Fibroblast of lung (primary cell): ENCODE results near the gene PIK3CA. TPM values are rescaled to one million over a fixed set of nuclear protein-coding genes. Genes with fewer than 3 reads are reported as not detected.

Experiments
- DNase-seq, 2 donors: peaks; one replicate each; pipeline versions ENCODE4 v3.0.0 to v3.0.0-alpha.2; 2010; ENCODE audit warnings: low read depth in 2 of 2
- H2AFZ ChIP-seq: 2 replicates; pipeline ENCODE4 v1.5.1; 2012; ENCODE audit warnings: low read length, control low read depth, inconsistent platforms
- H3K27ac ChIP-seq: 2 replicates; pipeline ENCODE4 v1.5.1; 2011; ENCODE audit warnings: low read length, control low read depth; ENCODE audit not compliant: insufficient read depth
- H3K27me3 ChIP-seq: 2 replicates; pipeline ENCODE4 v1.5.1; 2011; ENCODE audit warnings: mild to moderate bottlenecking, low read length; ENCODE audit not compliant: control insufficient read depth, insufficient read depth
- H3K36me3 ChIP-seq: 2 replicates; pipeline ENCODE4 v1.5.1; 2011; ENCODE audit warnings: low read length; ENCODE audit not compliant: control insufficient read depth, insufficient read depth
- H3K4me1 ChIP-seq: 2 replicates; pipeline ENCODE4 v1.5.1; 2011; ENCODE audit warnings: low read length; ENCODE audit not compliant: control insufficient read depth, insufficient read depth; ENCODE audit errors: extremely low read depth
- H3K4me2 ChIP-seq: 2 replicates; pipeline ENCODE4 v1.5.1; 2011; ENCODE audit warnings: low read length, control low read depth; ENCODE audit not compliant: insufficient read depth; ENCODE audit errors: extremely low read depth
- H3K4me3 ChIP-seq, 4 experiments: fragments of 200-600 bp in 1 of 4; sonication (generic) in 1 of 4; replicated peaks in 1 of 4; 2 replicates each; pipeline ENCODE4 v1.5.1; 2011 to 2016; ENCODE audit warnings: low read length in 4 of 4, low read depth in 3 of 4, mild to moderate bottlenecking in 3 of 4, control low read depth in 2 of 4, inconsistent platforms in 1 of 4, mixed read lengths in 1 of 4; ENCODE audit not compliant: insufficient read depth in 1 of 4; ENCODE audit errors: control extremely low read depth in 1 of 4
- H3K79me2 ChIP-seq: 2 replicates; pipeline ENCODE4 v1.5.1; 2012; ENCODE audit warnings: mild to moderate bottlenecking, low read length, inconsistent platforms; ENCODE audit not compliant: control insufficient read depth, insufficient read depth
- H3K9ac ChIP-seq: 2 replicates; pipeline ENCODE4 v1.5.1; 2011; ENCODE audit warnings: mild to moderate bottlenecking, low read length, control low read depth; ENCODE audit not compliant: insufficient read depth
- H3K9me3 ChIP-seq: 2 replicates; pipeline ENCODE4 v1.5.1; 2012; ENCODE audit warnings: low read depth, low read length; ENCODE audit not compliant: control insufficient read depth, insufficient read depth
- H4K20me1 ChIP-seq: 2 replicates; pipeline ENCODE4 v1.5.1; 2011; ENCODE audit warnings: low read length; ENCODE audit not compliant: control insufficient read depth, insufficient read depth; ENCODE audit errors: extremely low read depth
- CTCF ChIP-seq, 2 donors: IDR thresholded peaks in 1 of 2; conservative IDR thresholded peaks in 1 of 2; 1 replicate in 1 of 2; 2 replicates in 1 of 2; pipeline ENCODE4 v1.5.1; 2011 to 2012; ENCODE audit warnings: low read length in 2 of 2, control low read depth in 1 of 2, inconsistent platforms in 1 of 2, low read depth in 1 of 2, mild to moderate bottlenecking in 1 of 2
- EZH2 ChIP-seq: IDR thresholded peaks from 2 replicates; pipeline ENCODE4 v1.5.1; 2012; ENCODE audit warnings: low read length, control low read depth, mild to moderate bottlenecking; ENCODE audit errors: missing control alignments
- polyA plus RNA-seq, 2 donors: library from polyadenylated mRNA; depleted of rRNA in 1 of 2; stranded (reverse) in 1 of 2; unstranded in 1 of 2; fragments of >200 nt; gene quantifications; 2 replicates each; pipeline ENCODE4 v1.2.1, GENCODE V29; 2011 to 2012; ENCODE audit warnings: missing spikeins in 1 of 2
- total RNA-seq: library from RNA; depleted of rRNA; stranded (reverse); fragments of >200 nt; gene quantifications from 2 replicates; pipeline ENCODE4 v1.2.1, GENCODE V29; 2014

Gene PIK3CA
- total and polyA plus RNA-seq, 2 donors (not counting 1 experiment from before 2014, with no cell fraction given), result 20.8 to 28.9 TPM

DNA sequence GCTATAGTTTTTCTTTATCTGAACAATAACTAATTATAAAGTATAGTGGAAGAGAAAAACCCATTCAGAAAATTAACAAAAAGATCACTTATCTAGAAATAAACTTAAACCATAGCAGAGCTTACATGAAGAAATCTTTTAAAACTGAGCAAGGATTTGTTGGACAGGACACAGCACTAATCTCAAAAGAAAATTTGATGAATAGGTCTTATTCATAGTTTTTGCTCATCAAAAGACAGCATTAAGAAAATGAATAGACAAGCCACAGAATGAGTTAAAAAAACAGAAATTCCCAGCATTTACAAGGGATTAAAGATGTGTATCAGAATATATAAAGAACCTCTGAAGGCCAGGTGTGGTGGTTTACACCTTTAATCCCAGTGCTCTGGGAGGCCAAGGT lies 29.5 kb downstream of the PIK3CA start:
- H3K4me2 ChIP-seq, result no peak overlapping the region
- no peaks in the 10 kb centered on the region for H3K36me3 ChIP-seq
- H3K4me3 ChIP-seq, result no peak overlapping the region
- peaks cover 10% of the 10 kb centered on the region for H3K79me2 ChIP-seq
- DNase-seq, result no peak
- no peak overlapping the region for H3K27ac ChIP-seq
- no peaks in the 10 kb centered on the region for H3K9me3 ChIP-seq
- peaks cover 11% of the 10 kb centered on the region for H3K4me1 ChIP-seq
- no peaks in the 10 kb centered on the region for H4K20me1 ChIP-seq
- no peak for TF ChIP-seq EZH2
- TF ChIP-seq CTCF (conservative IDR thresholded peaks at IDR 0.05 in 1 of 2, IDR thresholded peaks at IDR 0.05 in 1 of 2; ENCODE audit: low read depth in 1 of 2, low read length in 2 of 2), result no peak
- no peak overlapping the region for H2AFZ ChIP-seq
- no peak overlapping the region for H3K9ac ChIP-seq
- H3K27me3 ChIP-seq, result no peaks in the 10 kb centered on the region

- DNase-seq, result no peak
- no peaks in the 10 kb centered on the region for H3K36me3 ChIP-seq
- no peaks in the 10 kb centered on the region for H3K9me3 ChIP-seq
- no peak overlapping the region for H3K4me3 ChIP-seq
- H3K27me3 ChIP-seq, result no peaks in the 10 kb centered on the region
- H3K79me2 ChIP-seq, result peaks cover 19% of the 10 kb centered on the region
- no peak overlapping the region for H3K4me2 ChIP-seq
- peaks cover 14% of the 10 kb centered on the region for H3K4me1 ChIP-seq
- TF ChIP-seq CTCF (conservative IDR thresholded peaks at IDR 0.05 in 1 of 2, IDR thresholded peaks at IDR 0.05 in 1 of 2; ENCODE audit: low read depth in 1 of 2, low read length in 2 of 2) (no peak), EZH2 (no peak)
- no peak overlapping the region for H3K9ac ChIP-seq
- no peaks in the 10 kb centered on the region for H4K20me1 ChIP-seq
- H3K27ac ChIP-seq, result no peak overlapping the region
- H2AFZ ChIP-seq, result no peak overlapping the region
Measured at GRCh38 chr3:179179256-179179655, 31.1 kb downstream of the PIK3CA start.

DNA sequence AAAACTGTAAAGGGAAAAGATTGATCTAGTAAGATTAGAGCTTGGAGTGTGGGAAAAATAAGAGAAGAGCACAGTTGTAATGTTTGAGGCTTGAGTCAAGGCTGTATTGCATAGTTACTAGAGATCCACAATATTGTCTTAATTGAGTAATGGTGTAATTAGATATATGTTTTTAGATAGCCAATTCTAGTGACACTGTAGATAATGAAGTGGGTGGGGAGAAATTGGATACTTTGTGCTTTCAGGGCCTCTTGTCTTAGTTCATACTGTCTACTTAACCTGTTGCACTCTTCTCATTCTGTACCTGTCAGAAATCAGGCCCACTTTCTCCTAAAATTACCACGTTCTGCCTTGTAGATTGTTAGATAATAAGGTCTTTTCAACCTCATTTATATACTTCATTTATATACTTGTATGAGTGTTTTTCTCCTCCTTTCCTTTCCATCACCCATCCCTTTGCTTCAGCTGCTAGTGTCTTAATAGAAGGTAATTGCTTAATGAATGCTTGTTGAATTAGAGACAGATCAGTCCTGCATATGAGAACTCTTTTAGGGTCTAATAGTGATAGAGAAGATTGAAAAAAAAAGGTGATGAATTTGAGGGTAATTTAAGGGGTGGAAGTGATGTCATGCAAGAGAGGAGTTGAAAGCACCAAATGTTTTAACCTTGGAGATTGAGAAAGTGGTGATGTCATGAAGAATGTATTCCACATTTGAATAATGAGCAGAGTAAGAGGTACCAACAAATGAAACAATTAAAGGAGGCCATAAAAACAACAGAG lies 32.0 kb downstream of the PIK3CA start:
- Histone ChIP-seq H4K20me1 (no peaks in the 10 kb centered on the region), H3K4me2 (peak overlapping the region; percentile 77), H3K9ac (no peak overlapping the region), H3K9me3 (no peaks in the 10 kb centered on the region), H3K27me3 (no peaks in the 10 kb centered on the region), H3K4me1 (peaks cover 14% of the 10 kb centered on the region), H3K36me3 (no peaks in the 10 kb centered on the region), H2AFZ (no peak overlapping the region), H3K79me2 (peaks cover 19% of the 10 kb centered on the region), H3K27ac (no peak overlapping the region), H3K4me3 (no peak overlapping the region)
- TF ChIP-seq CTCF (conservative IDR thresholded peaks at IDR 0.05 in 1 of 2, IDR thresholded peaks at IDR 0.05 in 1 of 2; ENCODE audit: low read depth in 1 of 2, low read length in 2 of 2) (no peak), EZH2 (no peak)
- DNase-seq, result peak; percentile 63 to 65
